ENCODE data around the gene PRG2. TPM values are rescaled to one million over a fixed set of nuclear protein-coding genes. Genes with fewer than 3 reads are reported as not detected.
A peak's percentile ranks its signal among the peaks of the same experiment; 100 is the strongest.

The PRG2 gene
- total RNA-seq, 1 donor, result not detected

DNA sequence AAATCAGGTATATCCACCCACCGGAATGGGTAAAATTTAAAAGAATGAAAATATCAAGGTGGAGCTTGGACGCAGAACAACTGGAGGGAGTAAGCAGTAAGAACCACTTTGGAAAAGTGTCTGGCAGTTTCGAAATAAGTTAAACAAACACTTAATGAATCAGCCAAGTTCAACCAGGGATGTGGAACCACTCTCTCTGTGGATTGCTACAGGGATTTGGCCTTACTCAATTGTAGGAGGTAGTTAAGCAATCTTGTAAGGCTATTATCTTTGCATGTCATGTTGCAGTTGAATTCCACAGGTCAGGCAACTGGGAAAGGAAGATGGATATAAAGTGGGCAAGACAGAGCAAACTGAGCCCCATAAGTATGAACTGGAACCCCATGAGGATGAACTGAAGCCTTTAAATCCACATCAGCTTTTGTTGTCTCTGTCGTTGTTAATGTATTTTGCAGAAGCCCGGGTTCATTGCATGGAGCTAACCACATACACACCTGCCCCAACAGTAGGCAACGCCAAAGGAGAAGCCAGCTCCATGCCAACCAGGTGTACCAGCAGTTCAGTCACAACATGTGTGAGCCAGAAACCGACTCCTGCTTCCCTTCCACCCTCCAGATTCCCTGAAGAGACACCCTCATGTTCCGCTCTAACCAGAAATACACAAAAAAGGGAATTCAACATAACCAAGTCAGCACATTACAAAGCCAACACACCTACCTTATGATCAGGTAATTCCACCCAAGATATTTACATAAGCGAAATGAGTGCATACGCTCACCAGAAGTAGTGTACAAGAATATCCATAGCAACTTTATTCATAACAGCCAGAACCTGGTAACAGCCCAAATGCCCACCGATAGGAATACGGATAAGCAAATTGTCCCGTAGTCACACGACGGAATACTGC is 44.4 kb upstream of the PRG2 start:
- TF ChIP-seq, protein P1, sequence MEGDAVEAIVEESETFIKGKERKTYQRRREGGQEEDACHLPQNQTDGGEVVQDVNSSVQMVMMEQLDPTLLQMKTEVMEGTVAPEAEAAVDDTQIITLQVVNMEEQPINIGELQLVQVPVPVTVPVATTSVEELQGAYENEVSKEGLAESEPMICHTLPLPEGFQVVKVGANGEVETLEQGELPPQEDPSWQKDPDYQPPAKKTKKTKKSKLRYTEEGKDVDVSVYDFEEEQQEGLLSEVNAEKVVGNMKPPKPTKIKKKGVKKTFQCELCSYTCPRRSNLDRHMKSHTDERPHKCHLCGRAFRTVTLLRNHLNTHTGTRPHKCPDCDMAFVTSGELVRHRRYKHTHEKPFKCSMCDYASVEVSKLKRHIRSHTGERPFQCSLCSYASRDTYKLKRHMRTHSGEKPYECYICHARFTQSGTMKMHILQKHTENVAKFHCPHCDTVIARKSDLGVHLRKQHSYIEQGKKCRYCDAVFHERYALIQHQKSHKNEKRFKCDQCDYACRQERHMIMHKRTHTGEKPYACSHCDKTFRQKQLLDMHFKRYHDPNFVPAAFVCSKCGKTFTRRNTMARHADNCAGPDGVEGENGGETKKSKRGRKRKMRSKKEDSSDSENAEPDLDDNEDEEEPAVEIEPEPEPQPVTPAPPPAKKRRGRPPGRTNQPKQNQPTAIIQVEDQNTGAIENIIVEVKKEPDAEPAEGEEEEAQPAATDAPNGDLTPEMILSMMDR (IDR thresholded peaks at IDR 0.05; ENCODE audit: extremely low read depth, low read depth, low read length), result no peak
- Histone ChIP-seq H3K79me2 (ENCODE audit: insufficient read depth, low read length) (no peaks in the 10 kb centered on the region), H3K4me1 (ENCODE audit: insufficient read depth, low read length) (peaks cover 34% of the 10 kb centered on the region), H3K27me3 (ENCODE audit: insufficient read depth, low read length) (no peaks in the 10 kb centered on the region), H3K27ac (ENCODE audit: low read depth, low read length) (peak overlapping the region; percentile 31), H2AFZ (ENCODE audit: low read length) (peak overlapping the region; percentile 16), H4K20me1 (ENCODE audit: insufficient read depth, low read length) (no peaks in the 10 kb centered on the region), H3K4me2 (ENCODE audit: insufficient read depth, low read length) (peak overlapping the region; percentile 28), H3K9me3 (ENCODE audit: low read depth, low read length) (no peaks in the 10 kb centered on the region), H3K36me3 (ENCODE audit: insufficient read depth, low read length) (no peaks in the 10 kb centered on the region), H3K4me3 (ENCODE audit: insufficient read depth, low read length) (no peak overlapping the region)
- peak; percentile 85 for DNase-seq (ENCODE audit: insufficient read length, low spot score, missing footprints)

DNA sequence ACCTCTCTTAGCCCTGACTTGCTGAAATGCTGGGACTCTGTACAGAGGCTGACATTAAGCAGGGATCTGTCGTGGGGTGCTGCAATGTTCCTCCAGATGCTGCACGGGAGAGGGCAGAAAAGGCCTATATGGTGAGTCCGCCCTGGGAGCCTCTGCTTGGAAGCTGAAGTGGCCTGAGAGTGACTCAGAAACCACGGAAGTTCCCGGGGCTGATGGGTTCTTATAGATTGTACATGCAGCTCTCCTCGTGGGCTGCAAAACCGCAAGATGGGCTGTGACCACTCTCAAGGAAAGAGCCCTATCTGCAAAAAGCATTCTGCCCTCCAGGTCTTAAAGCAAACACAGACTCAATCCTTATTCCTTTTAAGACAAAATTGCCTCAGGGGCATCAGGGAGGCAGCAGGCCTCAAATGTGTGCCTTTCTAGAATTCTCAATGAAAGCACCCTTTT is 42.3 kb upstream of the PRG2 start:
- Histone ChIP-seq H3K4me3 (ENCODE audit: insufficient read depth, low read length) (no peak overlapping the region), H3K27me3 (ENCODE audit: insufficient read depth, low read length) (no peaks in the 10 kb centered on the region), H4K20me1 (ENCODE audit: insufficient read depth, low read length) (no peaks in the 10 kb centered on the region), H3K36me3 (ENCODE audit: insufficient read depth, low read length) (no peaks in the 10 kb centered on the region), H3K9me3 (ENCODE audit: low read depth, low read length) (no peaks in the 10 kb centered on the region), H3K27ac (ENCODE audit: low read depth, low read length) (peak overlapping the region; percentile 19), H2AFZ (ENCODE audit: low read length) (peak overlapping the region; percentile 14), H3K4me1 (ENCODE audit: insufficient read depth, low read length) (peaks cover 42% of the 10 kb centered on the region), H3K79me2 (ENCODE audit: insufficient read depth, low read length) (no peaks in the 10 kb centered on the region), H3K4me2 (ENCODE audit: insufficient read depth, low read length) (peak overlapping the region; percentile 5)
- TF ChIP-seq, protein P1 (IDR thresholded peaks at IDR 0.05; ENCODE audit: extremely low read depth, low read depth, low read length), result no peak
- no peak for DNase-seq (ENCODE audit: insufficient read length, low spot score, missing footprints)

- H3K79me2 ChIP-seq (ENCODE audit: insufficient read depth, low read length), result no peaks in the 10 kb centered on the region
- no peaks in the 10 kb centered on the region for H4K20me1 ChIP-seq (ENCODE audit: insufficient read depth, low read length)
- H3K4me3 ChIP-seq (ENCODE audit: insufficient read depth, low read length), result no peak overlapping the region
- H3K27me3 ChIP-seq (ENCODE audit: insufficient read depth, low read length), result no peaks in the 10 kb centered on the region
- no peaks in the 10 kb centered on the region for H3K9me3 ChIP-seq (ENCODE audit: low read depth, low read length)
- peak overlapping the region; percentile 5 for H3K4me2 ChIP-seq (ENCODE audit: insufficient read depth, low read length)
- peak overlapping the region; percentile 19 for H3K27ac ChIP-seq (ENCODE audit: low read depth, low read length)
- no peaks in the 10 kb centered on the region for H3K36me3 ChIP-seq (ENCODE audit: insufficient read depth, low read length)
- peaks cover 47% of the 10 kb centered on the region for H3K4me1 ChIP-seq (ENCODE audit: insufficient read depth, low read length)
- TF ChIP-seq, protein P1 (IDR thresholded peaks at IDR 0.05; ENCODE audit: extremely low read depth, low read depth, low read length), result no peak
- DNase-seq (ENCODE audit: insufficient read length, low spot score, missing footprints), result no peak
- peak overlapping the region; percentile 34 for H2AFZ ChIP-seq (ENCODE audit: low read length)
Observed at GRCh38 chr11:57432149-57432561, 41.7 kb upstream of the PRG2 start.

- H3K36me3 ChIP-seq (ENCODE audit: insufficient read depth, low read length), result no peaks in the 10 kb centered on the region
- DNase-seq (ENCODE audit: insufficient read length, low spot score, missing footprints), result no peak
- H3K27me3 ChIP-seq (ENCODE audit: insufficient read depth, low read length), result no peaks in the 10 kb centered on the region
- H3K4me2 ChIP-seq (ENCODE audit: insufficient read depth, low read length), result no peak overlapping the region
- no peaks in the 10 kb centered on the region for H3K79me2 ChIP-seq (ENCODE audit: insufficient read depth, low read length)
- TF ChIP-seq, protein P1 (IDR thresholded peaks at IDR 0.05; ENCODE audit: extremely low read depth, low read depth, low read length), result peak; percentile 6
- H3K9me3 ChIP-seq (ENCODE audit: low read depth, low read length), result no peaks in the 10 kb centered on the region
- peak overlapping the region; percentile 17 for H2AFZ ChIP-seq (ENCODE audit: low read length)
- no peaks in the 10 kb centered on the region for H4K20me1 ChIP-seq (ENCODE audit: insufficient read depth, low read length)
- no peak overlapping the region for H3K27ac ChIP-seq (ENCODE audit: low read depth, low read length)
- H3K4me3 ChIP-seq (ENCODE audit: insufficient read depth, low read length), result no peak overlapping the region
- peaks cover 59% of the 10 kb centered on the region for H3K4me1 ChIP-seq (ENCODE audit: insufficient read depth, low read length)
Observed at GRCh38 chr11:57430952-57431351, 40.5 kb upstream of the PRG2 start.
